Measurements from ENCODE around the gene ZNF783.
"Not testable (repeated sequence)": the region's sequence is repeated elsewhere in the genome, so short reads cannot be mapped to it uniquely, and the experiment has no call there.

The ZNF783 gene

GRCh38 chr7:149245744-149246143 lies 16.3 kb upstream of the ZNF783 start:
- no peak overlapping the region for H3K4me2 ChIP-seq (ENCODE audit: low read length)
- H3K79me2 ChIP-seq (ENCODE audit: insufficient read depth, low read length): peaks cover 31% of the 10 kb centered on the region
- H3K27me3 ChIP-seq (ENCODE audit: insufficient read depth, low read length): no peaks in the 10 kb centered on the region
- H3K27ac ChIP-seq (ENCODE audit: low read depth, low read length, poor library complexity, severe bottlenecking): peak overlapping the region; percentile 9
- no peaks in the 10 kb centered on the region for H4K20me1 ChIP-seq (ENCODE audit: insufficient read depth, low read length)
- H3K4me1 ChIP-seq (ENCODE audit: insufficient read depth, low read length, severe bottlenecking): peaks cover 21% of the 10 kb centered on the region
- H2AFZ ChIP-seq (ENCODE audit: low read length): no peak overlapping the region
- TF ChIP-seq CTCF (IDR thresholded peaks at IDR 0.05; ENCODE audit: low read length) (no peak), EZH2 (IDR thresholded peaks at IDR 0.05; ENCODE audit: borderline replicate concordance, low read length) (no peak)
- peaks cover 9% of the 10 kb centered on the region for H3K9me3 ChIP-seq (ENCODE audit: low read length)
- H3F3A ChIP-seq (ENCODE audit: insufficient read depth, low read length): no peaks in the 10 kb centered on the region
- H3K9ac ChIP-seq (ENCODE audit: low read length): no peak overlapping the region
- H3K4me3 ChIP-seq (ENCODE audit: low read depth, low read length, poor library complexity, severe bottlenecking): no peak overlapping the region
- H3K36me3 ChIP-seq (ENCODE audit: insufficient read depth, low read length): peaks cover 23% of the 10 kb centered on the region
- H3K9me2 ChIP-seq (ENCODE audit: low read depth, low read length): no peaks in the 10 kb centered on the region

GRCh38 chr7:149248777-149249176 lies 13.2 kb upstream of the ZNF783 start:
- Histone ChIP-seq H2AFZ (ENCODE audit: low read length) (no peak overlapping the region), H3K4me3 (ENCODE audit: low read depth, low read length, poor library complexity, severe bottlenecking) (no peak overlapping the region), H3K4me2 (ENCODE audit: low read length) (peak overlapping the region; percentile 16; the same call in 1 of the 2 replicates), H3K9me3 (ENCODE audit: low read length) (no peaks in the 10 kb centered on the region), H3K4me1 (ENCODE audit: insufficient read depth, low read length, severe bottlenecking) (peaks cover 18% of the 10 kb centered on the region), H3K27ac (ENCODE audit: low read depth, low read length, poor library complexity, severe bottlenecking) (peak overlapping the region; percentile 56), H3K9me2 (ENCODE audit: low read depth, low read length) (no peaks in the 10 kb centered on the region), H3K9ac (ENCODE audit: low read length) (no peak overlapping the region; the same call in 1 of the 2 replicates), H3K79me2 (ENCODE audit: insufficient read depth, low read length) (peaks cover 11% of the 10 kb centered on the region; the same call in 1 of the 2 replicates), H4K20me1 (ENCODE audit: insufficient read depth, low read length) (no peaks in the 10 kb centered on the region), H3F3A (ENCODE audit: insufficient read depth, low read length) (no peaks in the 10 kb centered on the region), H3K36me3 (ENCODE audit: insufficient read depth, low read length) (peaks cover 33% of the 10 kb centered on the region), H3K27me3 (ENCODE audit: insufficient read depth, low read length) (no peaks in the 10 kb centered on the region)
- TF ChIP-seq EZH2 (IDR thresholded peaks at IDR 0.05; ENCODE audit: borderline replicate concordance, low read length): no peak
- TF ChIP-seq CTCF (IDR thresholded peaks at IDR 0.05; ENCODE audit: low read length): no peak

GRCh38 chr7:149250151-149250550 lies 11.8 kb upstream of the ZNF783 start:
- H3K4me3 ChIP-seq (ENCODE audit: low read depth, low read length, poor library complexity, severe bottlenecking); H3K9ac ChIP-seq (ENCODE audit: low read length); H4K20me1 ChIP-seq (ENCODE audit: insufficient read depth, low read length); H3K9me2 ChIP-seq (ENCODE audit: low read depth, low read length); H3K9me3 ChIP-seq (ENCODE audit: low read length); H3K4me2 ChIP-seq (ENCODE audit: low read length); H2AFZ ChIP-seq (ENCODE audit: low read length); H3F3A ChIP-seq (ENCODE audit: insufficient read depth, low read length); H3K27me3 ChIP-seq (ENCODE audit: insufficient read depth, low read length); H3K27ac ChIP-seq (ENCODE audit: low read depth, low read length, poor library complexity, severe bottlenecking): not testable (repeated sequence)
- Histone ChIP-seq H3K36me3 (ENCODE audit: insufficient read depth, low read length) (peaks cover 46% of the 10 kb centered on the region), H3K4me1 (ENCODE audit: insufficient read depth, low read length, severe bottlenecking) (peaks cover 18% of the 10 kb centered on the region), H3K79me2 (ENCODE audit: insufficient read depth, low read length) (peaks cover 11% of the 10 kb centered on the region; the same call in 1 of the 2 replicates)

- not testable (repeated sequence) for H3K4me3 ChIP-seq (ENCODE audit: low read depth, low read length, poor library complexity, severe bottlenecking); H3K79me2 ChIP-seq (ENCODE audit: insufficient read depth, low read length); H3K9ac ChIP-seq (ENCODE audit: low read length); H3K27ac ChIP-seq (ENCODE audit: low read depth, low read length, poor library complexity, severe bottlenecking); H4K20me1 ChIP-seq (ENCODE audit: insufficient read depth, low read length); H3K9me2 ChIP-seq (ENCODE audit: low read depth, low read length); H3K9me3 ChIP-seq (ENCODE audit: low read length); H2AFZ ChIP-seq (ENCODE audit: low read length); H3K4me2 ChIP-seq (ENCODE audit: low read length); H3K27me3 ChIP-seq (ENCODE audit: insufficient read depth, low read length); H3F3A ChIP-seq (ENCODE audit: insufficient read depth, low read length)
- Histone ChIP-seq H3K4me1 (ENCODE audit: insufficient read depth, low read length, severe bottlenecking) (peaks cover 18% of the 10 kb centered on the region), H3K36me3 (ENCODE audit: insufficient read depth, low read length) (peaks cover 57% of the 10 kb centered on the region)
These were observed 10.5 kb upstream of the ZNF783 start for GRCh38 chr7:149251518-149251917.

Data from OCI-LY1 (cell line).